GM18517 (cell line): ENCODE data around the gene PLXNC1.

Experiments used
- ATAC-seq: cut with Tn5 transposase; IDR thresholded peaks from one replicate; pipeline ENCODE4 v1.9.1; 2021; ENCODE audit warnings: mild to moderate bottlenecking, moderate library complexity; ENCODE audit not compliant: unreplicated experiment

PLXNC1 gene

GRCh38 chr12:94262228-94263010, 114.0 kb downstream of the PLXNC1 start:
- ATAC-seq = peak; percentile 54

- ATAC-seq = peak; percentile 26
These were observed 114.8 kb downstream of the PLXNC1 start for GRCh38 chr12:94263011-94263811.

GRCh38 chr12:94263905-94264561, 115.7 kb downstream of the PLXNC1 start:
- ATAC-seq = no peak

DNA sequence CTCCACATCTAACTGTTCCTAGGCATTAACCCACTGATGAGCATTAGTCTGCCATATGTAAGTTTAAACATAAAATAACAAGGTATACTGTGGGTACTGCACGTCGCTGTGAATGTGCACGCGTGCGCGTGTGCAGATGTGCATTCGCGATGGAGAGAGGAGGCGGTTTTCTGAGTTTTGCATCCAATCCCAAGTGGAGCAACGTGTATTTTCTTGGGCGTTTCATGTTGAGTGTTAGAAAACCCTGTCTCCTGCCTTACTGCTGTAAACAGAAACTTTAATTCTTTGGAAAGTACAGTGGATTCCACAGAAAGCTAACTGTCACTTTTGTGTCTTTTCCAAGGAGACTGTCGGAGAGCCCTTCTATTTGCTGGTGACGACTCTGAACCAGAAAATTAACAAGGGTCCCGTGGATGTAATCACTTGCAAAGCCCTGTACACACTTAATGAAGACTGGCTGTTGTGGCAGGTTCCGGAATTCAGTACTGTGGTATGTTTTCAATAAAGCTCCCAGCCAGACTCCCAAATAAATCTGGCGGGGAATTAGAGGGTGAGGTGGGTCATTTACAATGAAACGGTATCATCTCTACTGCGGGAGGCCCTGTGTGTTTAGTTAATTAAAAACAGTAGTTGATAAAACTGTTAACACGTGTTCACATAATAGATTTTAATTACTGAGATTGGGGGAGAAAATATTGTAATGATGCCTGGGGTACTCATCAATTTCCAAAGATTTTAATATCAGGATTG, 116.5 kb downstream of the PLXNC1 start:
- ATAC-seq = no peak

- ATAC-seq = no peak
These were observed 117.2 kb downstream of the PLXNC1 start for GRCh38 chr12:94265539-94265938.

- no peak for ATAC-seq
These were observed 117.8 kb downstream of the PLXNC1 start for GRCh38 chr12:94265966-94266745.

GRCh38 chr12:94266796-94267536, 118.6 kb downstream of the PLXNC1 start:
- no peak for ATAC-seq

GRCh38 chr12:94267537-94267872, 119.1 kb downstream of the PLXNC1 start:
- no peak for ATAC-seq

GRCh38 chr12:94267921-94268471, 119.6 kb downstream of the PLXNC1 start:
- no peak for ATAC-seq

DNA sequence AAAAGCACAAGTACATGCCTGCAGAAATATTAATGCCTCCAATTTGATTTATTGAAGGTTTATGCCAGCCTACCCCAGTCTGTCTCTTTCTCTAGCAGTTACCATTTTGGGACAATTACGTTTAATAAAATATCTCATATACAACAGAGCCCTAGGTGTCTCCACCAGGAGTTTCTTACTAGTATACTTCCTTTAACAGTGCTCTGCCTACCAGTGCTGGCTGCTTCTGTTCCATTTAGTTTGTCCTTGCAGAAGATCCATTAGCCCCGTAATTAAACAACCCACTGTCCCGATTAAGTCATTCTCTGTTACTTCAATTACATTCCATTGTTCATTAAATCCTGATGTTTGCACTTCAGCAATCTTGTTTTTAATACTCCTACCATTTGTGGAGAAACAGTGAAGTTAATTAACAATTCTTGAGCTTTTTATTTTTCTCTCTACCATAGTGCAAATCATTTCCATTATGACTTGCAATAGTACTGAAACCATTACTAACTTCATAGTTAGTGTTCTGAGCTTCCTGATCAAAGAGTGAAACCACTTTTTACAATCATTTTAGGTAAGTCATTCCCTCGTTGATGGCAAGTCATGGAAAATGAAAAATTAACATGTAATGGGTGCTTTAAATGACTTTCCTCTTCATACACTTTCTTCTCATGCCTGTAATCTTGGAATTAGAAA, 121.1 kb downstream of the PLXNC1 start:
- ATAC-seq = peak; percentile 64

- ATAC-seq = no peak
These were observed 123.0 kb downstream of the PLXNC1 start for GRCh38 chr12:94271351-94271750.

DNA sequence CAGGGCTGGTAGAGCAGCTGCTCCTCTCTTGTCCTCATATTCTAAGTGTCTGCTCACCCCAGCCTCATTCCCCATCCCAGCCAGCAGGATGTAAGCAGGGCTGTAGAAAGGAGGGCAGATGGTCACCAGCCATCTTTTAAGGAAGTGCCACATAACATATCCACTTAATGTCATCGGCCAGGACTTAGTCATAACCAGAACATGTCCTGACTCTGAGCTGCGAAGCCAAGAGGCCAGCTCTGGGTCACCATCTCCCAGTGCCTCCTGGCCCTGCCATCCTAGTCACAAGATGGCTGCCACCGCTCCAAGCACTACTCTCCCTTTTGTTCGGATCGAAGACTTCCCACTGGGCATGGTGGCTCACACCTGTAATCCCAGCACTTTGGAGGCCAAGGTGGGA, 123.9 kb downstream of the PLXNC1 start:
- no peak for ATAC-seq

- no peak for ATAC-seq
These were observed 124.9 kb downstream of the PLXNC1 start for GRCh38 chr12:94273272-94273671.

- ATAC-seq = no peak
These were observed 128.3 kb downstream of the PLXNC1 start for GRCh38 chr12:94276725-94277124.

DNA sequence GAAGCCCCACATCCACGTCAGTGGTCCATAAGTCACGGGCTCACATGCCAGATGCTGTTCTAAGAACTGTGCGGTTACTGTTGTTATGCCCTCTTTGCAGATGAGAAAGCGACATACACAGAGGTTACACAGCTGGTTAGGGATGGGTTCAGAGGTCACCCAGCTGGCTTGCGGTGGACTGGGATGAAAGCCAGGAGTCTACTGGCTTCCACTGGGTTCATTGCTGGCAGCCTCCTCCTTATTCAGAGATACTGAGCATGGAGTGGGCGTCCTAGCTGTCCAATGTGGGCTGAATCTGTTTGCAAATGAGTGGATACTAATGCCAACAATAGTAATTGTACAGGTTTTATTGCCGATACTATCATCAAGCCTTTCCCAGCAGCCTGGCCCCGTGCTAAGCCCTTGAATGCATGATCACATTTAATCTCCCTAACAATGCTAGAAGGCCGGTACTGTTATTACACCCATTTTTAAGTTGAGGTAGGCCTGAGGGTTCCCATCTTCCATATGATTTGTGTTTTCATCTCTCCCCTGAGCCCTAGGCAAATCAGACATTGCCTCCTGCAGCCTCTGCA, 129.1 kb downstream of the PLXNC1 start:
- no peak for ATAC-seq

- ATAC-seq = no peak
These were observed 131.7 kb downstream of the PLXNC1 start for GRCh38 chr12:94280063-94280462.

GRCh38 chr12:94282675-94283074, 134.3 kb downstream of the PLXNC1 start:
- no peak for ATAC-seq

DNA sequence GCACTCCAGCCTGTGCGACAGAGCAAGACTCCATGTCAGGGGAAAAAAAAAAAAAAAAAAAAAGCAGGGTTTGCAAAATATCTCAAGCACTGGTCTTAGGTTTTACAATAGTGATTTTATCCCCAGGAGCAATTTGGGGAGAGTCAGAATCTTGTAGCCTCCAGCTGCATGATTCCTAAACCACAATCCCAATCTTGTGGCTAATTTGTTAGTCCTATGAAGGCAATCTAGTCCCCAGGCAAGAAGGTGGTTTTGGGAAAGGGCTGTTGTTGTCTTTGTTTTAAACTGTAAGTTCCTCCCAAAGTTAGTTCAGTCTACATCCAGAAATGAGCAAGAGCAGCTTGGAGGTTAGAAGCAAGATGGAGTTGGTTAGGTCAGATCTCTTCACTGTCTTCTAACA, 135.7 kb downstream of the PLXNC1 start:
- no peak for ATAC-seq
